Kidney tubule cell (primary cell): Measurements from ENCODE around the gene POLD1.

Source experiments
- DNase-seq: peaks from one replicate; pipeline ENCODE4 v3.0.0-alpha.2; 2018; ENCODE audit warnings: low spot score

POLD1 gene

GRCh38 chr19:50418176-50419021, 34.3 kb downstream of the POLD1 start, which contains the start of gene SPIB:
TSS of gene SPIB (plus strand) at chr19:50418938. CDS start at chr19:50418963, 25 bp downstream.
- DNase-seq, result no peak

- no peak for DNase-seq
These were observed 35.0 kb downstream of the POLD1 start for GRCh38 chr19:50419022-50419579.

GRCh38 chr19:50419580-50420035, 35.5 kb downstream of the POLD1 start:
- no peak for DNase-seq

- no peak for DNase-seq
These were observed 36.0 kb downstream of the POLD1 start for GRCh38 chr19:50420127-50420526.

- no peak for DNase-seq
These were observed 36.7 kb downstream of the POLD1 start for GRCh38 chr19:50420808-50421207.

- no peak for DNase-seq
These were observed 38.5 kb downstream of the POLD1 start for GRCh38 chr19:50422397-50423278.

- DNase-seq, result no peak
These were observed 39.3 kb downstream of the POLD1 start for GRCh38 chr19:50423279-50424113.

- DNase-seq, result no peak
These were observed 41.4 kb downstream of the POLD1 start for GRCh38 chr19:50425581-50425980.

- no peak for DNase-seq
These were observed 43.3 kb downstream of the POLD1 start for GRCh38 chr19:50427318-50427925.

- peak; percentile 78 for DNase-seq
These were observed 43.9 kb downstream of the POLD1 start for GRCh38 chr19:50427997-50428425.

- DNase-seq, result no peak
These were observed 44.8 kb downstream of the POLD1 start for GRCh38 chr19:50428772-50429463.

- no peak for DNase-seq
These were observed 46.8 kb downstream of the POLD1 start for GRCh38 chr19:50430888-50431342.

GRCh38 chr19:50431343-50432220, 47.4 kb downstream of the POLD1 start:
- peak; percentile 75 for DNase-seq

- no peak for DNase-seq
These were observed 48.3 kb downstream of the POLD1 start, which contains the start of gene MYBPC2 for GRCh38 chr19:50432221-50433028. TSS of gene MYBPC2 (plus strand) at chr19:50432892. CDS start at chr19:50432954, 62 bp downstream.

GRCh38 chr19:50433201-50434180, 49.3 kb downstream of the POLD1 start:
- no peak for DNase-seq

GRCh38 chr19:50434525-50434924, 50.4 kb downstream of the POLD1 start:
- no peak for DNase-seq

GRCh38 chr19:50435221-50435620, 51.1 kb downstream of the POLD1 start:
- DNase-seq, result no peak
